Measurements from ENCODE around the gene MALRD1.
"Not testable (repeated sequence)": the region's sequence is repeated elsewhere in the genome, so short reads cannot be mapped to it uniquely, and the experiment has no call there.

DNA sequence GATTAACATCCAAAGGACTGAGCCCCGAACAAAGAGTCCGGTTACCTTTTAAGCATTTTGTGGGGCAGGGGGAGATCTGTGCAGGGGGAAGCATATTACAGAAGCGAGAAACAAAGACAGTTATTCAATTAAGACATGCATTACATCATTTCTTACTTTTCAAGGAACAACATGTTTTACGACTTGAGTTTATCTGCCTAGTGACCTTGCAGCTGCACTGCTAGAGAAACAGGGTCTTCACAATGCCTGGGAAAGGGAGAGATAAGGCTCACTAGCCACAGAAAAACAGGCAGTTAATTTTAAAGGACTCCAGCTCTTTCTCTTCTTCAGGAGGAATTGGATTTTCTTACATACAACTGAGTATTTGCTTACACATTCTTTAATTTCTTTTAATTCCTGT is 693.5 kb downstream of the MALRD1 start:
- TF ChIP-seq, protein P1, sequence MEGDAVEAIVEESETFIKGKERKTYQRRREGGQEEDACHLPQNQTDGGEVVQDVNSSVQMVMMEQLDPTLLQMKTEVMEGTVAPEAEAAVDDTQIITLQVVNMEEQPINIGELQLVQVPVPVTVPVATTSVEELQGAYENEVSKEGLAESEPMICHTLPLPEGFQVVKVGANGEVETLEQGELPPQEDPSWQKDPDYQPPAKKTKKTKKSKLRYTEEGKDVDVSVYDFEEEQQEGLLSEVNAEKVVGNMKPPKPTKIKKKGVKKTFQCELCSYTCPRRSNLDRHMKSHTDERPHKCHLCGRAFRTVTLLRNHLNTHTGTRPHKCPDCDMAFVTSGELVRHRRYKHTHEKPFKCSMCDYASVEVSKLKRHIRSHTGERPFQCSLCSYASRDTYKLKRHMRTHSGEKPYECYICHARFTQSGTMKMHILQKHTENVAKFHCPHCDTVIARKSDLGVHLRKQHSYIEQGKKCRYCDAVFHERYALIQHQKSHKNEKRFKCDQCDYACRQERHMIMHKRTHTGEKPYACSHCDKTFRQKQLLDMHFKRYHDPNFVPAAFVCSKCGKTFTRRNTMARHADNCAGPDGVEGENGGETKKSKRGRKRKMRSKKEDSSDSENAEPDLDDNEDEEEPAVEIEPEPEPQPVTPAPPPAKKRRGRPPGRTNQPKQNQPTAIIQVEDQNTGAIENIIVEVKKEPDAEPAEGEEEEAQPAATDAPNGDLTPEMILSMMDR (IDR thresholded peaks at IDR 0.05) = not testable (repeated sequence)
- not testable (repeated sequence) for TF ChIP-seq POLR2A (IDR thresholded peaks at IDR 0.05)
